ENCODE measurements around the gene FAS. TPM values are rescaled to one million over a fixed set of nuclear protein-coding genes. Genes with fewer than 3 reads are reported as not detected.

Gene FAS
- total and polyA plus RNA-seq, 4 donors, result 2.2 to 13.2 (median 5.9) TPM

DNA sequence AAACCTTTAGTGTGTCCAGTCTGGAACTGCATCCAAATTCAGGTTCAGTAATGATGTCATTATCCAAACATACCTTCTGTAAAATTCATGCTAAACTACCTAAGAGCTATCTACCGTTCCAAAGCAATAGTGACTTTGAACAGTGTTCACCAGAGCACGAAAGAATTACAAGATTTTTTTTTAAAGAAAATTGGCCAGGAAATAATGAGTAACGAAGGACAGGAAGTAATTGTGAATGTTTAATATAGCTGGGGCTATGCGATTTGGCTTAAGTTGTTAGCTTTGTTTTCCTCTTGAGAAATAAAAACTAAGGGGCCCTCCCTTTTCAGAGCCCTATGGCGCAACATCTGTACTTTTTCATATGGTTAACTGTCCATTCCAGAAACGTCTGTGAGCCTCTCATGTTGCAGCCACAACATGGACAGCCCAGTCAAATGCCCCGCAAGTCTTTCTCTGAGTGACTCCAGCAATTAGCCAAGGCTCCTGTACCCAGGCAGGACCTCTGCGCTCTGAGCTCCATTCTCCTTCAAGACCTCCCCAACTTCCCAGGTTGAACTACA is 694 bp upstream of the FAS start:
- Histone ChIP-seq H3K4me3 (ENCODE audit: low read depth in 1 of 3, low read length in 3 of 3) (peak overlapping the region; percentile 94 to 95 (median 95)), H3K4me1 (ENCODE audit: control insufficient read depth in 4 of 4, insufficient read depth in 4 of 4, low read length in 3 of 4) (peaks cover 5 to 58% (median 53%) of the 10 kb centered on the region in 4 donors), H3K27ac (ENCODE audit: low read depth in 1 of 2, low read length in 2 of 2) (peak overlapping the region; percentile 96 to 99), H3K36me3 (ENCODE audit: control insufficient read depth in 4 of 4, insufficient read depth in 3 of 4, low read depth in 1 of 4, low read length in 3 of 4) (no peaks in the 10 kb centered on the region), H3K27me3 (ENCODE audit: control insufficient read depth in 4 of 4, insufficient read depth in 4 of 4, low read length in 3 of 4) (no peaks in the 10 kb centered on the region), H3K9me3 (ENCODE audit: control insufficient read depth in 4 of 4, low read length in 3 of 4) (no peaks in the 10 kb centered on the region), H3K9ac (ENCODE audit: low read depth in 1 of 2, low read length in 2 of 2) (peak overlapping the region; percentile 81 to 83)
- TF ChIP-seq, protein P1, sequence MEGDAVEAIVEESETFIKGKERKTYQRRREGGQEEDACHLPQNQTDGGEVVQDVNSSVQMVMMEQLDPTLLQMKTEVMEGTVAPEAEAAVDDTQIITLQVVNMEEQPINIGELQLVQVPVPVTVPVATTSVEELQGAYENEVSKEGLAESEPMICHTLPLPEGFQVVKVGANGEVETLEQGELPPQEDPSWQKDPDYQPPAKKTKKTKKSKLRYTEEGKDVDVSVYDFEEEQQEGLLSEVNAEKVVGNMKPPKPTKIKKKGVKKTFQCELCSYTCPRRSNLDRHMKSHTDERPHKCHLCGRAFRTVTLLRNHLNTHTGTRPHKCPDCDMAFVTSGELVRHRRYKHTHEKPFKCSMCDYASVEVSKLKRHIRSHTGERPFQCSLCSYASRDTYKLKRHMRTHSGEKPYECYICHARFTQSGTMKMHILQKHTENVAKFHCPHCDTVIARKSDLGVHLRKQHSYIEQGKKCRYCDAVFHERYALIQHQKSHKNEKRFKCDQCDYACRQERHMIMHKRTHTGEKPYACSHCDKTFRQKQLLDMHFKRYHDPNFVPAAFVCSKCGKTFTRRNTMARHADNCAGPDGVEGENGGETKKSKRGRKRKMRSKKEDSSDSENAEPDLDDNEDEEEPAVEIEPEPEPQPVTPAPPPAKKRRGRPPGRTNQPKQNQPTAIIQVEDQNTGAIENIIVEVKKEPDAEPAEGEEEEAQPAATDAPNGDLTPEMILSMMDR (IDR thresholded peaks at IDR 0.05; ENCODE audit: low read depth, low read length, missing input control), result no peak
- TF ChIP-seq RXRA (IDR thresholded peaks at IDR 0.05) (no peak), FOXA2 (IDR thresholded peaks at IDR 0.05) (no peak), GABPA (IDR thresholded peaks at IDR 0.05 in 1 of 2, conservative IDR thresholded peaks at IDR 0.05 in 1 of 2) (peak in 1 of 2 donors; percentile 15), MAX (IDR thresholded peaks at IDR 0.05) (peak; percentile 20), ZBTB33 (IDR thresholded peaks at IDR 0.05) (no peak), NR2F2 (IDR thresholded peaks at IDR 0.05) (no peak), TAF1 (conservative IDR thresholded peaks at IDR 0.05) (no peak), HNF4A (conservative IDR thresholded peaks at IDR 0.05) (peak; percentile 17 to 48), JUND (IDR thresholded peaks at IDR 0.05) (peak; percentile 76 to 81), YY1 (IDR thresholded peaks at IDR 0.05) (peak; percentile 15), RAD21 (IDR thresholded peaks at IDR 0.05) (peak in 1 of 2 donors; percentile 3), EGR1 (IDR thresholded peaks at IDR 0.05; ENCODE audit: low read depth in 2 of 2) (peak in 1 of 2 donors; percentile 10), SP1 (IDR thresholded peaks at IDR 0.05) (peak; percentile 12)
- TF ChIP-seq, protein P2, sequence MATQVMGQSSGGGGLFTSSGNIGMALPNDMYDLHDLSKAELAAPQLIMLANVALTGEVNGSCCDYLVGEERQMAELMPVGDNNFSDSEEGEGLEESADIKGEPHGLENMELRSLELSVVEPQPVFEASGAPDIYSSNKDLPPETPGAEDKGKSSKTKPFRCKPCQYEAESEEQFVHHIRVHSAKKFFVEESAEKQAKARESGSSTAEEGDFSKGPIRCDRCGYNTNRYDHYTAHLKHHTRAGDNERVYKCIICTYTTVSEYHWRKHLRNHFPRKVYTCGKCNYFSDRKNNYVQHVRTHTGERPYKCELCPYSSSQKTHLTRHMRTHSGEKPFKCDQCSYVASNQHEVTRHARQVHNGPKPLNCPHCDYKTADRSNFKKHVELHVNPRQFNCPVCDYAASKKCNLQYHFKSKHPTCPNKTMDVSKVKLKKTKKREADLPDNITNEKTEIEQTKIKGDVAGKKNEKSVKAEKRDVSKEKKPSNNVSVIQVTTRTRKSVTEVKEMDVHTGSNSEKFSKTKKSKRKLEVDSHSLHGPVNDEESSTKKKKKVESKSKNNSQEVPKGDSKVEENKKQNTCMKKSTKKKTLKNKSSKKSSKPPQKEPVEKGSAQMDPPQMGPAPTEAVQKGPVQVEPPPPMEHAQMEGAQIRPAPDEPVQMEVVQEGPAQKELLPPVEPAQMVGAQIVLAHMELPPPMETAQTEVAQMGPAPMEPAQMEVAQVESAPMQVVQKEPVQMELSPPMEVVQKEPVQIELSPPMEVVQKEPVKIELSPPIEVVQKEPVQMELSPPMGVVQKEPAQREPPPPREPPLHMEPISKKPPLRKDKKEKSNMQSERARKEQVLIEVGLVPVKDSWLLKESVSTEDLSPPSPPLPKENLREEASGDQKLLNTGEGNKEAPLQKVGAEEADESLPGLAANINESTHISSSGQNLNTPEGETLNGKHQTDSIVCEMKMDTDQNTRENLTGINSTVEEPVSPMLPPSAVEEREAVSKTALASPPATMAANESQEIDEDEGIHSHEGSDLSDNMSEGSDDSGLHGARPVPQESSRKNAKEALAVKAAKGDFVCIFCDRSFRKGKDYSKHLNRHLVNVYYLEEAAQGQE (IDR thresholded peaks at IDR 0.05), result no peak
- TF ChIP-seq, protein P3, sequence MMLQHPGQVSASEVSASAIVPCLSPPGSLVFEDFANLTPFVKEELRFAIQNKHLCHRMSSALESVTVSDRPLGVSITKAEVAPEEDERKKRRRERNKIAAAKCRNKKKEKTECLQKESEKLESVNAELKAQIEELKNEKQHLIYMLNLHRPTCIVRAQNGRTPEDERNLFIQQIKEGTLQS (IDR thresholded peaks at IDR 0.05), result peak; percentile 50
- 4% methylated on average over 8 of the region's 8 CpGs for WGBS
- no peak for DNase-seq (ENCODE audit: low spot score)

Measured in liver (tissue), 9 donors.